ENCODE results near the gene NRG3. TPM values are rescaled to one million over a fixed set of nuclear protein-coding genes. Genes with fewer than 3 reads are reported as not detected.

The NRG3 gene
- total RNA-seq, 2 donors from 2014 or later, result 0.41 TPM; not detected in 1

- no peak for ATAC-seq (ENCODE audit: insufficient number of reproducible peaks, low FRiP score, low read depth)
- Histone ChIP-seq H3K4me3 (no peak overlapping the region), H3K36me3 (no peaks in the 10 kb centered on the region)
These were observed 433.6 kb downstream of the NRG3 start for GRCh38 chr10:82308641-82309040.

GRCh38 chr10:82310839-82311238 lies 435.8 kb downstream of the NRG3 start:
- ATAC-seq (ENCODE audit: insufficient number of reproducible peaks, low FRiP score, low read depth), result no peak
- Histone ChIP-seq H3K27ac (no peak overlapping the region), H3K4me3 (no peak overlapping the region), H3K4me1 (ENCODE audit: control insufficient read depth in 1 of 2, low read depth in 2 of 2) (no peaks in the 10 kb centered on the region), H3K36me3 (no peaks in the 10 kb centered on the region), H3K9me3 (no peaks in the 10 kb centered on the region), H3K27me3 (replicated peaks; ENCODE audit: insufficient read depth) (no peaks in the 10 kb centered on the region)
- TF ChIP-seq, protein P1, sequence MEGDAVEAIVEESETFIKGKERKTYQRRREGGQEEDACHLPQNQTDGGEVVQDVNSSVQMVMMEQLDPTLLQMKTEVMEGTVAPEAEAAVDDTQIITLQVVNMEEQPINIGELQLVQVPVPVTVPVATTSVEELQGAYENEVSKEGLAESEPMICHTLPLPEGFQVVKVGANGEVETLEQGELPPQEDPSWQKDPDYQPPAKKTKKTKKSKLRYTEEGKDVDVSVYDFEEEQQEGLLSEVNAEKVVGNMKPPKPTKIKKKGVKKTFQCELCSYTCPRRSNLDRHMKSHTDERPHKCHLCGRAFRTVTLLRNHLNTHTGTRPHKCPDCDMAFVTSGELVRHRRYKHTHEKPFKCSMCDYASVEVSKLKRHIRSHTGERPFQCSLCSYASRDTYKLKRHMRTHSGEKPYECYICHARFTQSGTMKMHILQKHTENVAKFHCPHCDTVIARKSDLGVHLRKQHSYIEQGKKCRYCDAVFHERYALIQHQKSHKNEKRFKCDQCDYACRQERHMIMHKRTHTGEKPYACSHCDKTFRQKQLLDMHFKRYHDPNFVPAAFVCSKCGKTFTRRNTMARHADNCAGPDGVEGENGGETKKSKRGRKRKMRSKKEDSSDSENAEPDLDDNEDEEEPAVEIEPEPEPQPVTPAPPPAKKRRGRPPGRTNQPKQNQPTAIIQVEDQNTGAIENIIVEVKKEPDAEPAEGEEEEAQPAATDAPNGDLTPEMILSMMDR (IDR thresholded peaks at IDR 0.05), result no peak
- no peak for DNase-seq (ENCODE audit: low spot score)

More at GRCh38 chr10:82308641-82309040, 433.6 kb downstream of the NRG3 start:
- Histone ChIP-seq H3K27me3 (replicated peaks; ENCODE audit: insufficient read depth) (no peaks in the 10 kb centered on the region), H3K9me3 (no peaks in the 10 kb centered on the region), H3K27ac (no peak overlapping the region), H3K4me1 (ENCODE audit: control insufficient read depth in 1 of 2, low read depth in 2 of 2) (no peaks in the 10 kb centered on the region)
- TF ChIP-seq, protein P1 (IDR thresholded peaks at IDR 0.05), result no peak
- DNase-seq (ENCODE audit: low spot score), result no peak

GRCh38 chr10:82313401-82313800 lies 438.4 kb downstream of the NRG3 start:
- no peaks in the 10 kb centered on the region for H3K27me3 ChIP-seq (replicated peaks; ENCODE audit: insufficient read depth)
- no peaks in the 10 kb centered on the region for H3K4me1 ChIP-seq (ENCODE audit: control insufficient read depth in 1 of 2, low read depth in 2 of 2)
- DNase-seq (ENCODE audit: low spot score) (no peak), ATAC-seq (ENCODE audit: insufficient number of reproducible peaks, low FRiP score, low read depth) (no peak)
- no peak overlapping the region for H3K4me3 ChIP-seq
- H3K36me3 ChIP-seq, result no peaks in the 10 kb centered on the region
- H3K9me3 ChIP-seq, result no peaks in the 10 kb centered on the region
- no peak overlapping the region for H3K27ac ChIP-seq
- TF ChIP-seq, protein P1 (IDR thresholded peaks at IDR 0.05), result no peak

DNA sequence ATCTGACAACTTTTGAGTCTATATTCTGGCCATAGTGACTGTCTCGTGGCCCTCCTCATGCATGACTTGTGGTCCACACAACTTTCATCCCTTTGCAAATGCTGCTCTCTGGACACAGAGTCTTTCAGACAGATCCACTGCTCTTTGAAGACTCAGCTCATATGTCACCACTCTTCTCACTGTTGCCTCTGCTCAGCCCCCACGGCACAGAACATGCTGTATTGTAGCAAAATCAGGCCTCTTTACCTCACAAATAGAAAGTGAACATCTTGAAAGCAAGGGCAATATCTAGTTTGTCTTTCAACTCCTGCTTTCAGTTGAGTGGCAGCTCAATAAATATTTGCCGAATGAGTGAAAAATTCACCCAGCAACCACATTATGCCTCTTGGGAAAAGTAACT lies 443.5 kb downstream of the NRG3 start:
- no peak overlapping the region for H3K27ac ChIP-seq
- H3K9me3 ChIP-seq, result no peaks in the 10 kb centered on the region
- H3K4me3 ChIP-seq, result no peak overlapping the region
- no peak for ATAC-seq (ENCODE audit: insufficient number of reproducible peaks, low FRiP score, low read depth)
- no peaks in the 10 kb centered on the region for H3K27me3 ChIP-seq (replicated peaks; ENCODE audit: insufficient read depth)
- H3K36me3 ChIP-seq, result no peaks in the 10 kb centered on the region
- no peaks in the 10 kb centered on the region for H3K4me1 ChIP-seq (ENCODE audit: control insufficient read depth in 1 of 2, low read depth in 2 of 2)
- no peak for DNase-seq (ENCODE audit: low spot score)
- TF ChIP-seq, protein P1 (IDR thresholded peaks at IDR 0.05), result no peak

DNA sequence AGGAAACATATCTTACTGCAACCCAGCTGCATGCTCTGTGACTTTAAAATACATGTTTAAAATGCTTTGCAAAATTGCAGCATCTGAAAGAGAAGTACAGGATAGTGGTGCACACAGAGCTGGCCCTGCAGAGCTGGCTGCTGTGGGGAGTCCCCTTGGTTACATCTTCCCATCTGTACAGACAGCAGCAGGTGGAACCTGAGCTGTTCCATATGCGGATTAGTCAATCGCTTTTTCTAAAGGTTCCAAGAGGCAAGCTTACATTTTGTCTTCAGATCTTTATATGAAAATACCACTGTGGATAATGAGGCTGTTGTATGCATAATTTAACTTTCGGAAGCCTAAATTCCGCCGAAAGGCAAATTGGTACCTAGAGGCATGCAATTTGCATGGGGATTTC lies 444.1 kb downstream of the NRG3 start:
- H3K27ac ChIP-seq, result no peak overlapping the region
- H3K4me3 ChIP-seq, result no peak overlapping the region
- TF ChIP-seq, protein P1 (IDR thresholded peaks at IDR 0.05), result no peak
- H3K27me3 ChIP-seq (replicated peaks; ENCODE audit: insufficient read depth), result no peaks in the 10 kb centered on the region
- ATAC-seq (ENCODE audit: insufficient number of reproducible peaks, low FRiP score, low read depth) (no peak), DNase-seq (ENCODE audit: low spot score) (no peak)
- no peaks in the 10 kb centered on the region for H3K36me3 ChIP-seq
- H3K4me1 ChIP-seq (ENCODE audit: control insufficient read depth in 1 of 2, low read depth in 2 of 2), result no peaks in the 10 kb centered on the region
- no peaks in the 10 kb centered on the region for H3K9me3 ChIP-seq

Data from thoracic aorta (tissue), 2 donors.